B cell (primary cell): ENCODE data around the gene PTGER4.

ENCODE experiments used
- EZH2 ChIP-seq: IDR thresholded peaks from 2 replicates; pipeline ENCODE4 v1.6.1; 2012; ENCODE audit warnings: borderline replicate concordance, low read depth, mild to moderate bottlenecking, moderate library complexity, low read length; ENCODE audit not compliant: insufficient read depth, poor library complexity, severe bottlenecking
- TF ChIP-seq, protein P1 (sequence below): fragments of 200-600 bp; IDR thresholded peaks from one replicate; pipeline ENCODE4 v1.8.0; 2022; ENCODE audit warnings: antibody characterized with exemption, mild to moderate bottlenecking

DNA sequence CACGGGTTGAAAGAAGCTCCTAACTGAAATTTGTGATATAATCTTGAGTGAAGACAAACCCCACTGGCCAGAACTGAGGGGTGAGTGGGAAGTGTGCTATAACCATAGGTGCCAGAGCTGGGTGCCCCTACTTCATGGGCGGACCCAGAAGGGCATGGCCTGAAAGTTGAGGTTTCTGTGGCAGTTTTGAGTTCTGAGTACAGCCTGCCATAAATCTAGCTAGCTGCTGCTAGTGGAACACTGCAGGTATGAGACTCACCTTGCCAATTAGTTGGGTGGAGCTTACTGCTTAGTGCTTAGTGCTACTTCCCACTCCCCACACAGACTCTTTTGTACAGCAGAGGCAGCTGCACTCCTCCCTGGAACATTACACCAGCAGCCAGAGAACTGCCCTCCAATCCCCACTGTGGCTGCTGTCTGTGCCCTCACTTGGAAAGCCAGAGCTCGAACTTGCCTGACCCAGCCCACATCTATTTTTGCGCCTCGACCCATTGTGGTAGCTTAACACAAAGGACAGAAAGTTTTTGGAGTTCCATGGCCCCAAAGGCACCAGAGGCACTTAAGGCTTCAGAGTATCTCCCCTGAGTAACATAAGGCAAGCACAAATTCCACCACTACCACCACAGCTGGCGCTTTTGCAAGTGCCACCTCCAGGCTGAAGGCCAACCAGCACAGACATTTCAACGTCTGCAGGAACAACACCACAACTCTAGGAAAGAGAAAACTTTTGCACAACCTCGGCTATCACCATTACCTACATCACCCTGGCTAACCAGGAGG, 27.1 kb upstream of the PTGER4 start:
- TF ChIP-seq, protein P1, sequence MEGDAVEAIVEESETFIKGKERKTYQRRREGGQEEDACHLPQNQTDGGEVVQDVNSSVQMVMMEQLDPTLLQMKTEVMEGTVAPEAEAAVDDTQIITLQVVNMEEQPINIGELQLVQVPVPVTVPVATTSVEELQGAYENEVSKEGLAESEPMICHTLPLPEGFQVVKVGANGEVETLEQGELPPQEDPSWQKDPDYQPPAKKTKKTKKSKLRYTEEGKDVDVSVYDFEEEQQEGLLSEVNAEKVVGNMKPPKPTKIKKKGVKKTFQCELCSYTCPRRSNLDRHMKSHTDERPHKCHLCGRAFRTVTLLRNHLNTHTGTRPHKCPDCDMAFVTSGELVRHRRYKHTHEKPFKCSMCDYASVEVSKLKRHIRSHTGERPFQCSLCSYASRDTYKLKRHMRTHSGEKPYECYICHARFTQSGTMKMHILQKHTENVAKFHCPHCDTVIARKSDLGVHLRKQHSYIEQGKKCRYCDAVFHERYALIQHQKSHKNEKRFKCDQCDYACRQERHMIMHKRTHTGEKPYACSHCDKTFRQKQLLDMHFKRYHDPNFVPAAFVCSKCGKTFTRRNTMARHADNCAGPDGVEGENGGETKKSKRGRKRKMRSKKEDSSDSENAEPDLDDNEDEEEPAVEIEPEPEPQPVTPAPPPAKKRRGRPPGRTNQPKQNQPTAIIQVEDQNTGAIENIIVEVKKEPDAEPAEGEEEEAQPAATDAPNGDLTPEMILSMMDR = no peak
- no peak for TF ChIP-seq EZH2
